ENCODE data around the gene ABAT.

DNA sequence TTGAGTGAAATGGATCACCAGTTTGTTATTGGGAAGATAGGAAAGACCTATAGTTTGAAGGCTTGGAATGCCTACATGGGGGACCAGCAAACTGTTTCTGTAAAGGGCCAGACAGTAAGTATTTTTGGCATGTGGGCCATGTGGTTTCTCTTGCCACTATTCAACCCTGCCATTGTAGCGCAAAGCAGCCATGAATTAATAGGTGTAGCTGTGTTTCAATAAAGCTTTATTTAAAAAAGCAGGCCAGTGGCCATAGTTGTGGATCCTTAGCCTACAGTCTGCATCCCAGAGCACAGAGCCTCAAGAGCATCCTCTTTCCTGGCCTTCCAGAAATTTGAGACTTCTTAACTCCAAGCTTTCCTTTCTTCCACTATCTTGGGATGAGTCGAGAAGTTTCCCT is 29.3 kb downstream of the ABAT start:
- TF ChIP-seq, protein P1, sequence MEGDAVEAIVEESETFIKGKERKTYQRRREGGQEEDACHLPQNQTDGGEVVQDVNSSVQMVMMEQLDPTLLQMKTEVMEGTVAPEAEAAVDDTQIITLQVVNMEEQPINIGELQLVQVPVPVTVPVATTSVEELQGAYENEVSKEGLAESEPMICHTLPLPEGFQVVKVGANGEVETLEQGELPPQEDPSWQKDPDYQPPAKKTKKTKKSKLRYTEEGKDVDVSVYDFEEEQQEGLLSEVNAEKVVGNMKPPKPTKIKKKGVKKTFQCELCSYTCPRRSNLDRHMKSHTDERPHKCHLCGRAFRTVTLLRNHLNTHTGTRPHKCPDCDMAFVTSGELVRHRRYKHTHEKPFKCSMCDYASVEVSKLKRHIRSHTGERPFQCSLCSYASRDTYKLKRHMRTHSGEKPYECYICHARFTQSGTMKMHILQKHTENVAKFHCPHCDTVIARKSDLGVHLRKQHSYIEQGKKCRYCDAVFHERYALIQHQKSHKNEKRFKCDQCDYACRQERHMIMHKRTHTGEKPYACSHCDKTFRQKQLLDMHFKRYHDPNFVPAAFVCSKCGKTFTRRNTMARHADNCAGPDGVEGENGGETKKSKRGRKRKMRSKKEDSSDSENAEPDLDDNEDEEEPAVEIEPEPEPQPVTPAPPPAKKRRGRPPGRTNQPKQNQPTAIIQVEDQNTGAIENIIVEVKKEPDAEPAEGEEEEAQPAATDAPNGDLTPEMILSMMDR (IDR thresholded peaks at IDR 0.05): no peak
- no peak for TF ChIP-seq POLR2AphosphoS5 (IDR thresholded peaks at IDR 0.05)
- TF ChIP-seq POLR2A (IDR thresholded peaks at IDR 0.05): no peak
- no peak for TF ChIP-seq EP300 (IDR thresholded peaks at IDR 0.05)
